ENCODE data around the gene TMEM72.

- no peak for TF ChIP-seq POLR2AphosphoS5 (IDR thresholded peaks at IDR 0.05; ENCODE audit: borderline replicate concordance, low read depth, low read length)
- no peak for TF ChIP-seq EZH2 (IDR thresholded peaks at IDR 0.05)
- TF ChIP-seq FOXP2 (optimal IDR thresholded peaks at IDR 0.05; ENCODE audit: control extremely low read depth, extremely low read length, insufficient read depth), result no peak
Observed at GRCh38 chr10:44917848-44918247, 6.7 kb downstream of the TMEM72 start.
